NB4 (cell line): Measurements from ENCODE around the gene REPS1.

Experiments used
- POLR2A ChIP-seq: IDR thresholded peaks from 2 replicates; pipeline ENCODE4 v1.6.1; 2011; ENCODE audit warnings: mild to moderate bottlenecking; ENCODE audit not compliant: insufficient read length; ENCODE audit errors: extremely low read depth
- TF ChIP-seq, protein P1 (sequence below): IDR thresholded peaks from one replicate; pipeline ENCODE4 v1.5.1; 2012; ENCODE audit warnings: low read depth, low read length

DNA sequence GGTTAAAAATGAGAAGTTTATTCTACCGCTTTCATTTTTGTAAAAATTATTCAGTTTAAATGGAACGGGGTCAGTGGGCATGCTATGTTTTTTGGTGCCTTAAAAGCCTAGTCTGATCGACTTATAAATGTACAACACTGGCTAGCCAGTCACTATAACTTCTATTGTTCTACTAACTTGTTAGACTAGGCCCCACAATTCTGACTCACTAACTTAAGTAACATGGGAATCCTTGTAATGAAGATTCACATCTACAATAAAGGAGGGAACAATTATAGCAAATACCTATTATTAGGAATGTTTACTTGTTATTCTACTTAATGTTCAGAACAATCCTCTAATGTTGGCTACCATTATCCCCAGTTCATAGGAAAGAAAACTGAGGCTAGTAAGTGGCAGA lies 28.5 kb downstream of the REPS1 start:
- TF ChIP-seq, protein P1, sequence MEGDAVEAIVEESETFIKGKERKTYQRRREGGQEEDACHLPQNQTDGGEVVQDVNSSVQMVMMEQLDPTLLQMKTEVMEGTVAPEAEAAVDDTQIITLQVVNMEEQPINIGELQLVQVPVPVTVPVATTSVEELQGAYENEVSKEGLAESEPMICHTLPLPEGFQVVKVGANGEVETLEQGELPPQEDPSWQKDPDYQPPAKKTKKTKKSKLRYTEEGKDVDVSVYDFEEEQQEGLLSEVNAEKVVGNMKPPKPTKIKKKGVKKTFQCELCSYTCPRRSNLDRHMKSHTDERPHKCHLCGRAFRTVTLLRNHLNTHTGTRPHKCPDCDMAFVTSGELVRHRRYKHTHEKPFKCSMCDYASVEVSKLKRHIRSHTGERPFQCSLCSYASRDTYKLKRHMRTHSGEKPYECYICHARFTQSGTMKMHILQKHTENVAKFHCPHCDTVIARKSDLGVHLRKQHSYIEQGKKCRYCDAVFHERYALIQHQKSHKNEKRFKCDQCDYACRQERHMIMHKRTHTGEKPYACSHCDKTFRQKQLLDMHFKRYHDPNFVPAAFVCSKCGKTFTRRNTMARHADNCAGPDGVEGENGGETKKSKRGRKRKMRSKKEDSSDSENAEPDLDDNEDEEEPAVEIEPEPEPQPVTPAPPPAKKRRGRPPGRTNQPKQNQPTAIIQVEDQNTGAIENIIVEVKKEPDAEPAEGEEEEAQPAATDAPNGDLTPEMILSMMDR: no peak
- TF ChIP-seq POLR2A: no peak
